HUES48 (cell line): ENCODE measurements around the gene TLK2.
A peak's percentile ranks its signal among the peaks of the same experiment; 100 is the strongest.
"Not testable (repeated sequence)": the region's sequence is repeated elsewhere in the genome, so short reads cannot be mapped to it uniquely, and the experiment has no call there.

Experiments used
- H3K27ac ChIP-seq: one replicate; pipeline ENCODE4 v1.7.0; 2013; ENCODE audit warnings: low read depth, low read length, inconsistent platforms
- H3K27me3 ChIP-seq: 2 replicates; pipeline ENCODE4 v1.6.1; 2013; ENCODE audit warnings: mild to moderate bottlenecking, low read length; ENCODE audit not compliant: control insufficient read depth, insufficient read depth
- H3K36me3 ChIP-seq: 2 replicates; pipeline ENCODE4 v1.6.1; 2013; ENCODE audit warnings: low read length; ENCODE audit not compliant: control insufficient read depth, insufficient read depth
- H3K4me1 ChIP-seq: 2 replicates; pipeline ENCODE4 v1.6.1; 2013; ENCODE audit warnings: mild to moderate bottlenecking, low read length; ENCODE audit not compliant: control insufficient read depth, insufficient read depth
- H3K4me3 ChIP-seq: 2 replicates; pipeline ENCODE4 v1.5.1; 2013; ENCODE audit warnings: mild to moderate bottlenecking, low read depth, low read length
- H3K9ac ChIP-seq: 2 replicates; pipeline ENCODE4 v1.6.1; 2013; ENCODE audit warnings: mild to moderate bottlenecking, low read depth, low read length, moderate library complexity
- H3K9me3 ChIP-seq: 2 replicates; pipeline ENCODE4 v1.6.1; 2013; ENCODE audit warnings: low read length; ENCODE audit not compliant: control insufficient read depth, insufficient read depth

TLK2 gene

GRCh38 chr17:62603783-62604182 is 125.2 kb downstream of the TLK2 start:
- not testable (repeated sequence) for H3K4me1 ChIP-seq, H3K27ac ChIP-seq, H3K4me3 ChIP-seq, H3K27me3 ChIP-seq, H3K9ac ChIP-seq, H3K9me3 ChIP-seq
- H3K36me3 ChIP-seq, result peaks cover 79% of the 10 kb centered on the region

GRCh38 chr17:62605588-62605987 is 127.0 kb downstream of the TLK2 start:
- H3K9me3 ChIP-seq, result no peaks in the 10 kb centered on the region
- H3K36me3 ChIP-seq, result peaks cover 81% of the 10 kb centered on the region
- H3K4me1 ChIP-seq, result no peaks in the 10 kb centered on the region
- no peaks in the 10 kb centered on the region for H3K27me3 ChIP-seq
- no peak overlapping the region for H3K4me3 ChIP-seq
- H3K27ac ChIP-seq, result no peak overlapping the region
- no peak overlapping the region for H3K9ac ChIP-seq

GRCh38 chr17:62611292-62611691 is 132.7 kb downstream of the TLK2 start:
- H3K4me3 ChIP-seq, result no peak overlapping the region
- no peaks in the 10 kb centered on the region for H3K4me1 ChIP-seq
- H3K27me3 ChIP-seq, result no peaks in the 10 kb centered on the region
- H3K9me3 ChIP-seq, result no peaks in the 10 kb centered on the region
- H3K9ac ChIP-seq, result no peak overlapping the region
- peaks cover 72% of the 10 kb centered on the region for H3K36me3 ChIP-seq
- H3K27ac ChIP-seq, result no peak overlapping the region

DNA sequence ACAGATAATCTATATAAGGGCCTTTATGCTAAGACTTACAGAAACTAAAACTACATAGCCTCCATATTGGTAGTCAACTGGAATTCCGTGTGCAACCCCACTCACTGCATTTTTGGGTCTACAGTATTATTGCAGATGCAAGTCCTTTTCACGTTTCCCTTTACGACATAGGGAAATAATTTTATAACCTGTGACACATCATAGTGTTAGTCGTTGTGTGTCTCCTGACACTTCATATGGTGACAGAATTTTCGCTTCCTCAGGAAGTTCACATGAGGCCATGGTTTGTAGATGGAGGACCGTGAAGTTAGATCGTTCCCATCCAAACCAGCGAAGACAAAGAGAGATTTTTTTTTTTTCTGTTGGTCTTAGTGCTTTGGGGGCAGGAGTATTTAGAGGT is 133.1 kb downstream of the TLK2 start:
- H3K36me3 ChIP-seq, result peaks cover 68% of the 10 kb centered on the region
- H3K27me3 ChIP-seq, result no peaks in the 10 kb centered on the region
- H3K4me3 ChIP-seq, result no peak overlapping the region
- H3K4me1 ChIP-seq, result no peaks in the 10 kb centered on the region
- no peak overlapping the region for H3K9ac ChIP-seq
- H3K27ac ChIP-seq, result no peak overlapping the region
- no peaks in the 10 kb centered on the region for H3K9me3 ChIP-seq

- not testable (repeated sequence) for H3K9ac ChIP-seq, H3K4me1 ChIP-seq, H3K27ac ChIP-seq, H3K4me3 ChIP-seq, H3K9me3 ChIP-seq, H3K27me3 ChIP-seq
- H3K36me3 ChIP-seq, result peaks cover 64% of the 10 kb centered on the region
Observed at GRCh38 chr17:62612289-62612688, 133.7 kb downstream of the TLK2 start.

- Histone ChIP-seq H3K4me1 (peaks cover 11% of the 10 kb centered on the region), H3K36me3 (peaks cover 56% of the 10 kb centered on the region)
- H3K9ac ChIP-seq, H3K27ac ChIP-seq, H3K27me3 ChIP-seq, H3K9me3 ChIP-seq, H3K4me3 ChIP-seq: not testable (repeated sequence)
Observed at GRCh38 chr17:62613095-62613494, 134.5 kb downstream of the TLK2 start.

GRCh38 chr17:62614142-62614541 is 135.5 kb downstream of the TLK2 start:
- Histone ChIP-seq H3K4me1 (peaks cover 12% of the 10 kb centered on the region), H3K27ac (no peak overlapping the region), H3K27me3 (no peaks in the 10 kb centered on the region), H3K9ac (no peak overlapping the region), H3K9me3 (no peaks in the 10 kb centered on the region), H3K4me3 (no peak overlapping the region), H3K36me3 (peaks cover 46% of the 10 kb centered on the region)

DNA sequence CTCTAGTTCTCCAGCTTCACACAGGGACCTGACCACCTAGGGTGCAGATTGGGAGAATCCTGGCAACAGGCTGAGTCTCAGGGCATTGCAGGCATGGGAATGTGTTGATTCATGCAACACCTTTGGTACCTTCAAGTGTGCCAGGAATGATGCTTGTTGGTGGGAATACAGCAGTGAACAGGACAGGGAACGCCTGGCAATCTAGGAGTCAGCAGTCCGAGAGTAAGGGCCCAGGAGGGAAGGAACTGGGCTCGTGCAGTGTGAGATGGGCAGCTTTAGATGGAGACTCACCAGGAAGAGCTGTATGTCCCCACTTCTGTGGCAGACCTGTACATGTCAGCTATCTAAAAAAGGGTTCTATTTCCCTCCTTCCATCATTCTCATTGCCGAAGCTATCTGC is 136.9 kb downstream of the TLK2 start:
- H3K27ac ChIP-seq, result peak overlapping the region; percentile 14
- H3K27me3 ChIP-seq, result no peaks in the 10 kb centered on the region
- no peak overlapping the region for H3K9ac ChIP-seq
- peaks cover 32% of the 10 kb centered on the region for H3K36me3 ChIP-seq
- no peaks in the 10 kb centered on the region for H3K9me3 ChIP-seq
- H3K4me1 ChIP-seq, result peaks cover 12% of the 10 kb centered on the region
- H3K4me3 ChIP-seq, result no peak overlapping the region

DNA sequence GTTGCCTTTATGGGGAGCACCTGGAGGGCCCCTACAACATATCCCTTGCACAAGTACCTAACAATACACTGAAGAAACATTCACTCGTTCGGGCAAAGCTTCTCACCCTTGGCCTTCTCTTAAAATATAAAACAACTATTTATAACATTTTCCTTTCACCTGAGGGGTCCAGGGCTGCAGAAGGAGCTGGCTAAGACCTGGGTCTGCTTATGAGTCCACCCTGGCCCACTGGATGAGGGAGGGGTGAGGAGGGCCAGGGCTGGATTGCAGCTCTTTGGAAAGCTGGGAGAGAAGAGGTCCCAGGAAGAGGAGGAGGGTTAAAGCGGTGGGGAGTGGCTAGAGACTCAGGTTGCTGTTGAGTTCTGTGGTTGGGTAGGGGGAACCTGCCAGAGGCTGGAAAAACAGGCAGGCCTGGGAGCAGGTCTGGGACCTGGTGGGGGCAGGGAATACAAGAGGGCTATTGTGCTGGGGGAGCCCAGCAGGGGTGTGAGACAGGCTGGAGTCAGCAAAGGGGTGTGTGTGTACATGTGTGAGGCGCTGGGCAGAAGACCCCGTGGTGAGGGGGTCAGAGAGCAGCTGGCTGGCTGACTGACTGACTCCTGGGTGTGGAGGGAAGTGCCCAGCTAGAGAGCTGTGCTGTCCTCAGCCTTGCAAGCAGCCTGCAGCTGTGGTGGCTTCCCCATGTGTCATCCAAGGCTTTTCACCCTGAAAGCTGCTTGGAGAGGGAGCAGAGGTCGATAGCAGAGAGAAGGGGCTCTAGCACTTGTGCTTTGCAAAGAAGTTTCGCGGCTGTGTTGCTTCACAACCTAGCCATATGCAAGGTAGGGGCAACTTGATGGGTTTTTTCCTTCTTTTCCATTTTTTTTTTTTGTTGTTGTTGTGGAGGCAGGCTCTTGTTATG is 138.6 kb downstream of the TLK2 start:
- Histone ChIP-seq H3K27ac (peak overlapping the region; percentile 80), H3K4me1 (peaks cover 12% of the 10 kb centered on the region), H3K9me3 (no peaks in the 10 kb centered on the region), H3K27me3 (no peaks in the 10 kb centered on the region), H3K36me3 (peaks cover 15% of the 10 kb centered on the region), H3K4me3 (no peak overlapping the region), H3K9ac (0 out of 2 replicates have a peak overlapping the region, but pooled peaks have one; percentile 7)

- Histone ChIP-seq H3K4me1 (peaks cover 12% of the 10 kb centered on the region), H3K9me3 (no peaks in the 10 kb centered on the region), H3K27ac (peak overlapping the region; percentile 80), H3K9ac (0 out of 2 replicates have a peak overlapping the region, but pooled peaks have one; percentile 7), H3K36me3 (peaks cover 15% of the 10 kb centered on the region), H3K27me3 (no peaks in the 10 kb centered on the region), H3K4me3 (no peak overlapping the region)
Observed at GRCh38 chr17:62617894-62618472, 139.4 kb downstream of the TLK2 start.

GRCh38 chr17:62618647-62619416 is 140.2 kb downstream of the TLK2 start:
- Histone ChIP-seq H3K27ac (no peak overlapping the region), H3K9ac (no peak overlapping the region), H3K36me3 (peaks cover 11% of the 10 kb centered on the region; the same call in 1 of the 2 replicates), H3K4me1 (peaks cover 12% of the 10 kb centered on the region), H3K4me3 (no peak overlapping the region), H3K9me3 (no peaks in the 10 kb centered on the region), H3K27me3 (no peaks in the 10 kb centered on the region)
